Smooth muscle cell (in vitro differentiated cells): ENCODE results near the gene PADI3. TPM values are rescaled to one million over a fixed set of nuclear protein-coding genes. Genes with fewer than 3 reads are reported as not detected.

Experiments used
- DNase-seq: peaks from one replicate; lab custom pipeline; 2025; ENCODE audit not compliant: unreplicated experiment; lab: John Stamatoyannopoulos, UW
- H2AFZ ChIP-seq: fragments of 200-600 bp; sonication (generic); 2 replicates; pipeline ENCODE4 v1.6.0; 2016; ENCODE audit warnings: antibody characterized with exemption, low read depth, mild to moderate bottlenecking
- H3F3A ChIP-seq: fragments of 200-600 bp; sonication (generic); 2 replicates; pipeline ENCODE4 v1.6.0; 2017; ENCODE audit warnings: antibody characterized with exemption, low read depth
- H3K27ac ChIP-seq: fragments of 200-600 bp; sonication (generic); 2 replicates; pipeline ENCODE4 v1.5.1; 2016; ENCODE audit warnings: low read depth, mild to moderate bottlenecking
- H3K27me3 ChIP-seq: fragments of 200-600 bp; sonication (generic); 2 replicates; pipeline ENCODE4 v1.6.1; 2016; ENCODE audit warnings: low read depth, mild to moderate bottlenecking
- H3K36me3 ChIP-seq: fragments of 200-600 bp; sonication (generic); 2 replicates; pipeline ENCODE4 v1.5.1; 2016; ENCODE audit warnings: low read depth
- H3K4me1 ChIP-seq: fragments of 200-600 bp; sonication (generic); 2 replicates; pipeline ENCODE4 v1.5.1; 2016; ENCODE audit warnings: low read depth
- H3K4me2 ChIP-seq: fragments of 200-600 bp; sonication (generic); 2 replicates; pipeline ENCODE4 v1.6.0; 2016; ENCODE audit warnings: mild to moderate bottlenecking
- H3K4me3 ChIP-seq: fragments of 200-600 bp; sonication (generic); 2 replicates; pipeline ENCODE4 v1.5.1; 2016; ENCODE audit warnings: mild to moderate bottlenecking
- H3K79me2 ChIP-seq: fragments of 200-600 bp; sonication (generic); 2 replicates; pipeline ENCODE4 v1.6.0; 2016; ENCODE audit warnings: low read depth, mild to moderate bottlenecking
- H3K9ac ChIP-seq: fragments of 200-600 bp; sonication (generic); 2 replicates; pipeline ENCODE4 v1.6.0; 2016; ENCODE audit warnings: low read depth
- H3K9me3 ChIP-seq: fragments of 200-600 bp; sonication (generic); replicated peaks from 2 replicates; pipeline ENCODE4 v1.5.1; 2016; ENCODE audit warnings: low read depth
- H4K20me1 ChIP-seq: fragments of 200-600 bp; sonication (generic); 2 replicates; pipeline ENCODE4 v1.6.0; 2016; ENCODE audit warnings: low read depth
- CTCF ChIP-seq: fragments of 200-600 bp; sonication (generic); IDR thresholded peaks from 2 replicates; pipeline ENCODE4 v1.5.1; 2017; ENCODE audit warnings: borderline replicate concordance, mild to moderate bottlenecking, antibody characterized with exemption; ENCODE audit not compliant: insufficient read depth, poor library complexity, severe bottlenecking
- WGBS: methylation state at CpG from one replicate; pipeline ENCODE4 v1.1.7; 2016; ENCODE audit warnings: low lambda C conversion rate; 5-methylcytosine and 5-hydroxymethylcytosine counted together
- polyA plus RNA-seq: library from polyadenylated mRNA; unstranded; fragments of >200 nt; fragmentation: Nextera tagmentation; extraction: Ambion mirVana; gene quantifications from 2 replicates; pipeline ENCODE4 v1.2.1, GENCODE V29; 2016
- total RNA-seq: library from RNA; depleted of rRNA; stranded (reverse); fragments of >200 nt; gene quantifications from 2 replicates; pipeline ENCODE4 v1.2.3, GENCODE V29; 2014

PADI3 gene
- total and polyA plus RNA-seq, 2 experiments from 2014 or later: not detected

GRCh38 chr1:17211377-17211776 lies 37.5 kb upstream of the PADI3 start:
- H3K4me3 ChIP-seq: no peak overlapping the region
- no peaks in the 10 kb centered on the region for H4K20me1 ChIP-seq
- no peaks in the 10 kb centered on the region for H3K9me3 ChIP-seq
- no peak for DNase-seq
- peaks cover 4% of the 10 kb centered on the region for H3F3A ChIP-seq
- WGBS: 94% methylated on average over 5 of the region's 5 CpGs
- no peaks in the 10 kb centered on the region for H3K79me2 ChIP-seq
- H3K9ac ChIP-seq: no peak overlapping the region
- no peaks in the 10 kb centered on the region for H3K36me3 ChIP-seq
- H3K4me1 ChIP-seq: peaks cover 15% of the 10 kb centered on the region
- H3K4me2 ChIP-seq: no peak overlapping the region
- no peak for TF ChIP-seq CTCF
- H3K27me3 ChIP-seq: no peaks in the 10 kb centered on the region
- H2AFZ ChIP-seq: no peak overlapping the region
- no peak overlapping the region for H3K27ac ChIP-seq

- no peak for TF ChIP-seq CTCF
- peaks cover 15% of the 10 kb centered on the region for H3K4me1 ChIP-seq
- no peak overlapping the region for H2AFZ ChIP-seq
- H3K4me3 ChIP-seq: no peak overlapping the region
- no peaks in the 10 kb centered on the region for H3K79me2 ChIP-seq
- no peak overlapping the region for H3K4me2 ChIP-seq
- no peaks in the 10 kb centered on the region for H3K9me3 ChIP-seq
- H3K36me3 ChIP-seq: no peaks in the 10 kb centered on the region
- no peak overlapping the region for H3K9ac ChIP-seq
- 85% methylated on average over 10 of the region's 10 CpGs for WGBS
- H4K20me1 ChIP-seq: no peaks in the 10 kb centered on the region
- DNase-seq: no peak
- no peaks in the 10 kb centered on the region for H3K27me3 ChIP-seq
- H3F3A ChIP-seq: peaks cover 4% of the 10 kb centered on the region
- H3K27ac ChIP-seq: no peak overlapping the region
Measured at GRCh38 chr1:17212009-17212408, 36.9 kb upstream of the PADI3 start.

- Histone ChIP-seq H3K79me2 (no peaks in the 10 kb centered on the region), H3F3A (peaks cover 4% of the 10 kb centered on the region), H3K4me1 (peaks cover 15% of the 10 kb centered on the region), H3K4me2 (peak overlapping the region; percentile 74), H3K9ac (no peak overlapping the region), H2AFZ (peak overlapping the region; percentile 39), H3K27ac (peak overlapping the region; percentile 42), H3K36me3 (no peaks in the 10 kb centered on the region), H3K9me3 (no peaks in the 10 kb centered on the region), H3K27me3 (no peaks in the 10 kb centered on the region), H3K4me3 (no peak overlapping the region), H4K20me1 (no peaks in the 10 kb centered on the region)
- peak; percentile 64 for DNase-seq
- WGBS: 20% methylated on average over 13 of the region's 13 CpGs
- no peak for TF ChIP-seq CTCF
Measured at GRCh38 chr1:17212487-17213121, 36.3 kb upstream of the PADI3 start.

- H3K27ac ChIP-seq: peak overlapping the region; percentile 30
- TF ChIP-seq CTCF: no peak
- peaks cover 4% of the 10 kb centered on the region for H3F3A ChIP-seq
- no peaks in the 10 kb centered on the region for H3K79me2 ChIP-seq
- no peaks in the 10 kb centered on the region for H4K20me1 ChIP-seq
- H2AFZ ChIP-seq: peak overlapping the region; percentile 39
- no peak overlapping the region for H3K4me3 ChIP-seq
- H3K27me3 ChIP-seq: no peaks in the 10 kb centered on the region
- no peaks in the 10 kb centered on the region for H3K36me3 ChIP-seq
- H3K4me1 ChIP-seq: peaks cover 15% of the 10 kb centered on the region
- H3K9ac ChIP-seq: no peak overlapping the region
- WGBS: 37% methylated on average over 13 of the region's 13 CpGs
- no peaks in the 10 kb centered on the region for H3K9me3 ChIP-seq
- no peak for DNase-seq
- peak overlapping the region; percentile 74 for H3K4me2 ChIP-seq
Measured at GRCh38 chr1:17213148-17213781, 35.6 kb upstream of the PADI3 start.
